HG02759 (cell line): ENCODE data around the gene TMC8.
A peak's percentile ranks its signal among the peaks of the same experiment; 100 is the strongest.

ENCODE experiments used
- ATAC-seq: cut with Tn5 transposase; IDR thresholded peaks from one replicate; pipeline ENCODE4 v1.9.1; 2021; ENCODE audit warnings: mild to moderate bottlenecking, moderate library complexity; ENCODE audit not compliant: unreplicated experiment

TMC8 gene

GRCh38 chr17:78124081-78124835, 6.3 kb upstream of the TMC8 start:
- ATAC-seq: peak; percentile 25

- ATAC-seq: no peak
These were observed 5.8 kb upstream of the TMC8 start for GRCh38 chr17:78124836-78125137.

DNA sequence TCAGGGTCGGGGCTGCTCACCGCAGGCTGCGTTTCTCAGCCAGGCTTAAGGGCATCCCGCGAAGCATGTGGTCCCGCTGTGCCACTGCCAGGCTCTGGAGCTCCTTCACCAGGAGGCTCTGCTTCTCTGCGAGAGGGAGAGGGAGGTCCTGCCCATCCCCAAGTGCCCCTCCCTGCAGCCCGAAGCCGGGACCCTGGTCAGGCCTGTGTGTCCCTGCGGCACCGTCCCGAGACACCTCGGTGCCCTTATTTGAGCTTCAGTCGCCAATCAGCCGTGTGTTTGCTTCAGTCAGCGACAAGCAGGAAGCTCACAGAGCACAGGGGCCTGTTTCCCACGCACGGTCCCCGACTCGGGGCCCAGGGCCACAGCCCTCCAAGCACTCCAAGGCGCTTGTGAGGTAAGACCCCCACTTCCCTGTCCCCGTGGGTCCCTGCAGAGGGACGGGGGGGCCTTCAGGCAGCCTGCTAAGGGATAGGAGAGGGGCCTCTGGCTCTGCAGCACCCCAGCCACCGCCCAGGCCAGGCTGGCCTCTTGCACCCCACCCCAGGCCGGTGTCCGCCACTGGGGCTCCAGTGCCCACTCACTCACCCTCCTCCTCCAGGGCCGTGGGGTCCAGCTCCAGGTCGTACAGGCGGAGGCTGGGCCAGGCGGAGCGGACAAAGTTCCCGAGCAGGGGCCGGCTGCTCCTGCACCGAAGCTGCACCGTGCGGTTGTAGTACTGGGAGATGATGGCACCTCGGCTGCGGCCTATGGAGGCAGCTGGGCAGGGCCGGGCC, 5.2 kb upstream of the TMC8 start:
- no peak for ATAC-seq

DNA sequence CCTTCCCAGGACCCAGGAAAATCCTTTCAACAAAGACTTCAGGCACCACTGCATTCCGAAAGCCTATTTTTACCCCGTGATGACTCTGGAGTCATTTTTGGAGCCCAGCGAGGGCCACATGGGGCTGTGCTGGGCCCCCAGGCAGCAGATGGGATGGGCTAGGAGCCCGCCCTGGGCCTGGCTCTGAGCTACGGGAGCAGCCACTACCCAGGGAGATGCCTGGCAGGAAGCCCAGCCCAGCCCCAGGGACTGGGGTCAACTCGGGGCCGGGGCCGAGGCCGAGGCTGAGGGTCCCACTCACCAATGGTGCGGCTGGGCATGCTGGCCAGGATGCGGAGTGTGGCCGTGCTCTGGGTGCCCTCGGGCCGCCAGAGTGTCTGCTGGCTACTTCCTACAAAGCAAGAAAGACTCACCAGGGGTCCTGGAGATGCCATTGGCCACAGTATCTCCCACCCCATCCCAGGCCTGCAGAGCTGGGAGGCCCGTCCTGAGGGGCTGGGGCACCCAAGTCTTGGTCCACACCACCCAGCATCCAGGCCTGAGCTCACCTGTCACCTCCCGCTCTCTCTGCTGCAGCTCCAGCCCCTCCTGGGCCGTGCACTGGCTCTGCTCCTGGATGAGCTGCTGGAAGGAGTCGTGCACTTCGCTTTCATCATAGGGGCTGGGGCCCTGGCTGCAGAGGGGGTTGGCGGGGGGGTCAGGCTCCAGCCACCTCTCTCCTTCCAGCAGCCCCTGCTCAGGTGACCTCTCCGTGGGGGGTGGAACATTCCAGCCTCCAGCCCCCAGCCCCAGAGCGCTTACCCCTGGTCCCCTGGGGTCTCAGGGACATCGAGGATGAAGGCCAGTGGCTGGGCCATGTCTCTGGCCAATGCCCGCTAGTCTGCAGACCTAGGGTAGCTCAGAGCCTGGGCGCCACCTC, 4.3 kb upstream of the TMC8 start:
- ATAC-seq: no peak

- no peak for ATAC-seq
These were observed 3.7 kb upstream of the TMC8 start for GRCh38 chr17:78126895-78127238.

GRCh38 chr17:78127239-78127887, 3.2 kb upstream of the TMC8 start:
- no peak for ATAC-seq

- peak; percentile 3 for ATAC-seq
These were observed 2.6 kb upstream of the TMC8 start for GRCh38 chr17:78127888-78128550.

DNA sequence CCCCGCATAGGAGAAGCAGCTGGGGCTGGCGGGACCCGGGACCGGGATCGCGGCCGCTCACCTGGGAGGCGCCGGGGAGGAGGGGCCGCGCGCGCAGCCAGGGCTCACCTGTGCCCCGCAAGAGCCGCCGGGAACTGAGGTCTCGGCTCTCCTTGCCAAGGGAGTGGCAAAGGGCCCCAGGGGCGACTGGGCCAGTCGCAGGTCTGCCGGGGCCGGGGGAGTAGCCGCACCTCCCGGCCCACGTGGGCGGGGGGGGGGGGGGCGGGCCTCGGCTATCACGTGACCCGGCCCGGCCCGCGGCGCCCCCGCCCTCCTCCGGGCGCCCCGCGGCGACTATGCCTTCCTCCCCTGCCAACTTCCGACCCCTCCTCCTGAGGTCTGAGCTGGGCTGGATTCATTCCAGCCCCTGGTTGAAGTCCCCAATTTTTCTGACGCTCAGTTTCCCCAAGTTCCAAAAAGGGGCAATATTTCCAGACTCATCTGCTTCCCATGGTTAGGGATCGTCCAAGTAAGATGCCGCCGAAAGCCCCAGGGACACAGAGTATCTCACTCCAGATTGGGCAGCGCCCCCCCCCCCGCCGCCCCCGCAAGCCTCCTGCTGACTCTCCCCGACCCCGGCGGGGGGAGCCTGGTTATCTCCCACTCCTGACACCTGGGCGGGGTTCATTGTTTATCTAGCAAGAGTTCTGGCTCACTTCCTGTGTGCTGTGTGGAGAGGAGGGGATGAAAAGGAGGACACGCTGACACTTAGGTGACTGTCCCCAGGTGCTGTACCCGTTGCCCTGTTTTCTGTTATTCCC, 1.8 kb upstream of the TMC8 start, which contains the start of gene TMC6:
Gene TMC6 (minus strand): TSS at position 205 of the 800 bp plus-strand sequence. CDS start 1,923 bp downstream, outside the sequence.
- ATAC-seq: peak; percentile 28

- no peak for ATAC-seq
These were observed 1.1 kb upstream of the TMC8 start for GRCh38 chr17:78129351-78130089.

- ATAC-seq: no peak
These were observed 508 bp upstream of the TMC8 start for GRCh38 chr17:78130090-78130436.

GRCh38 chr17:78131172-78132083, 857 bp downstream of the TMC8 start:
- ATAC-seq: no peak

DNA sequence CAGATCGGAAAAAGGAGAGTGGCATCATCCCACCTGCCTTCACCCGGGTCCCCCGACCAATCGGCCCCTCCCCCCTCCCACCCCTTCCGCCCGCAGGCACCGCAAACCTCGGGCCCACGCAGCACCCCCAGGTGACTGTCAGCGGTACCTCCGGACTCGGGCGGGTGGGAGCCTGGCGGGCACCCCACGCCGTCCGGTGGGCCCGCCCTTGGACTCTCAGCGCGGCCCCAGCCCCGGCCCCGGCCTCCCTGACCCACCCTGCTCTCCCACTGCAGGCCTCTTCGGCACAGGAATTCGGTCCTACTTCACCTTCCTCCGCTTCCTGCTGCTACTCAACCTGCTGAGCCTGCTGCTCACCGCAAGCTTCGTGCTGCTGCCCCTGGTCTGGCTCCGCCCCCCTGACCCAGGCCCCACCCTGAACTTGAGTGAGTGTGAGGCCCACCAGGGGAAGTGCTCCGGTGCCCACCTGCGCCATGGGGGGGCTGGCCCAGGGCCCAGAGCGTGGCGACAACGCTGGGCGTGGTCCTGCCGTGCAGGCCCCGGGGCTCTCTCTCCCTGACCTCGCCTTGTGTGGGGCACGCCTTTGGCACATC, 1.6 kb downstream of the TMC8 start:
- no peak for ATAC-seq

- ATAC-seq: no peak
These were observed 2.2 kb downstream of the TMC8 start for GRCh38 chr17:78132767-78133178.

GRCh38 chr17:78133179-78133951, 2.8 kb downstream of the TMC8 start:
- no peak for ATAC-seq

DNA sequence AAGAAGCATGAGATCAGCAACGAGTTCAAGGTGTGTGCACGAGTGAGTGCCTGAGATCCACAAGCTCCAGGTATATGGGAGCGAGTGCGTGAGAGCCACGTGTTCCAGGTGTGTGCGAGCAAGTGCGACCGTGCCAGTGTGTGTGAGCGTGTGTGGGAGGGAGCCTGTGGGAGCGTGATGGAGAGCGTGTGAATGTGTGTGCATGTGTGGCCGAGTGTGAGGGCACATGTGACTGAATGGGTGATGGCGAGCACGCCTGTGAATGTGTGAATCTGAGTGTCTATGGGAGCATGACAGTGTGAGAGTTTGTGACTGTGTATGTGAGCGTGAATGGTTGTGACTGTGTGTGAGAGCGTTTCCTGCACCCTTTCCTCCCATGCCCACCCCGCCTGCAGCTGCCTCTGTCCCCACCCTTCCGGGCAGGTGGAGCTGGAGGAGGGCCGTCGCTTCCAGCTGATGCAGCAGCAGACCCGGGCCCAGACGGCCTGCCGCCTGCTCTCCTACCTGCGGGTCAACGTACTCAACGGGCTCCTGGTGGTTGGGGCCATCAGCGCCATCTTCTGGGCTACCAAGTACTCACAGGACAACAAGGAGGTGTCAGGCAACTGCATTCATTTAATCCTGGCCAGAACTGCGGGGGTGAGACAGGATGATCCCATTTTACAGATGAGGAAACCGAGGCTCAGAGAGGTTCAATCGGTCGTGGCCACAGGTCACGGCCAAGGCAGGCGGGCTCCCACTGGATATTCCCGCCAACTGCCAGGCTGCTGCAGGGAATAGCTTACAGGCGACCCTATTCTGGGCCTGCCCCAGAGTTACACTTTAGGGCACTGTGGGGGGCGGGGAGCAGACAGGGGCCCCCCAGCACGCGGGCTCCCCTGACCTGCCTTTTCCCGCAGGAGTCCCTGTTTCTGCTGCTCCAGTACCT, 3.7 kb downstream of the TMC8 start:
- ATAC-seq: no peak

GRCh38 chr17:78134899-78135385, 4.4 kb downstream of the TMC8 start:
- ATAC-seq: no peak
